Body of pancreas (tissue), 4 donors: ENCODE results near the gene JADE1. TPM values are rescaled to one million over a fixed set of nuclear protein-coding genes. Genes with fewer than 3 reads are reported as not detected.
A peak's percentile ranks its signal among the peaks of the same experiment; 100 is the strongest.

Source experiments
- ATAC-seq: fragments of 150-250 bp; one replicate; pipeline ENCODE4 v1.9.1; 2016
- DNase-seq, 4 donors: peaks; one replicate each; pipeline ENCODE4 v3.0.0-alpha.2; 2019
- H3K27ac ChIP-seq, 4 donors: fragments of 200-600 bp; sonication (generic); 1 replicate in 3 of 4; 2 replicates in 1 of 4; pipeline versions ENCODE4 v1.5.1 to v1.6.1; 2016 to 2019; ENCODE audit warnings: mild to moderate bottlenecking in 1 of 4, mixed read lengths in 1 of 4, moderate library complexity in 1 of 4
- H3K27me3 ChIP-seq, 2 donors: fragments of 200-600 bp; sonication (generic); one replicate each; pipeline ENCODE4 v1.6.0; 2016; ENCODE audit warnings: mild to moderate bottlenecking in 1 of 2
- H3K36me3 ChIP-seq, 2 donors: fragments of 200-600 bp; sonication (generic); replicated peaks in 1 of 2; 2 replicates each; pipeline ENCODE4 v1.5.1; 2016; ENCODE audit warnings: low read depth in 2 of 2; ENCODE audit not compliant: insufficient read depth in 1 of 2
- H3K4me1 ChIP-seq: fragments of 200-600 bp; sonication (generic); one replicate; pipeline ENCODE4 v1.6.0; 2016
- H3K4me3 ChIP-seq, 2 donors: fragments of 200-600 bp; sonication (generic); 1 replicate in 1 of 2; 2 replicates in 1 of 2; pipeline ENCODE4 v1.5.1; 2016 to 2019
- H3K9me3 ChIP-seq, 3 donors: fragments of 200-600 bp; sonication (generic); 1 replicate in 2 of 3; 2 replicates in 1 of 3; pipeline ENCODE4 v1.5.1; 2016
- POLR2A ChIP-seq, 3 donors: fragments of 450-650 bp; IDR thresholded peaks; one replicate each; pipeline ENCODE4 v1.6.1; 2016; ENCODE audit warnings: antibody characterized with exemption in 3 of 3, mild to moderate bottlenecking in 2 of 3
- WGBS, 2 donors: methylation state at CpG; one replicate each; pipeline ENCODE4 v1.1.5; 2017; 5-methylcytosine and 5-hydroxymethylcytosine counted together
- intact Hi-C: fragments of 100-400 bp; cut with DNase I; formaldehyde crosslinking; loops from one replicate; pipeline ENCODE4 v1.15.1; 2023
- total RNA-seq, 2 donors: library from RNA; depleted of rRNA; stranded (reverse); fragments of >200 nt; gene quantifications; one replicate each; pipeline ENCODE4 v1.1.0, GENCODE V29; 2016
- TF ChIP-seq, protein P1 (sequence below), 7 experiments: fragments of 450-650 bp in 4 of 7; fragments of 200-600 bp in 3 of 7; sonication (generic) in 3 of 7; IDR thresholded peaks; one replicate each; pipeline ENCODE4 v1.5.1; 2016 to 2019; ENCODE audit warnings: antibody characterized with exemption in 7 of 7

JADE1 gene
- total RNA-seq, 2 donors from 2014 or later: 44.4 to 50.4 TPM

DNA sequence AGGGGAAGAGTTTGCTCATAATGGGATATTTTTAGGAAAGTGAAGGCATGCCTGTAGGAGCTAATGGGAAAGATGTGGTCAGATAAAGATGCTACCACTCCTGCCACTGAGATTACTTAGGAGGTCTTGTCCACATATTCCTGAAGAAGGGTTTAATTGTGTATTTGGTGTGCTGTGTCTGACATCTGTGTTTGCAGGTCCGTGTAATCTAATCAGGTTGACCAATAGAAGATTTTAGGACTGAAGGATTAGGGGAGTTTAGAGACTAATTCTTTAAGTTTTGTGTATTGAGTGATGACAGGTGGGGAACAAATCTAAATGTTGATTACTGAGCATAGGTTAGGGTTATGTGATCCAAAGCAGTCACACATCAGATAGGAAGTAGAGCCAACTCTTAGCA is 57.2 kb downstream of the JADE1 start:
- no peak for ATAC-seq
- no peaks in the 10 kb centered on the region for H3K27me3 ChIP-seq
- H3K4me1 ChIP-seq: peaks cover 8% of the 10 kb centered on the region
- DNase-seq: no peak
- TF ChIP-seq, protein P1, sequence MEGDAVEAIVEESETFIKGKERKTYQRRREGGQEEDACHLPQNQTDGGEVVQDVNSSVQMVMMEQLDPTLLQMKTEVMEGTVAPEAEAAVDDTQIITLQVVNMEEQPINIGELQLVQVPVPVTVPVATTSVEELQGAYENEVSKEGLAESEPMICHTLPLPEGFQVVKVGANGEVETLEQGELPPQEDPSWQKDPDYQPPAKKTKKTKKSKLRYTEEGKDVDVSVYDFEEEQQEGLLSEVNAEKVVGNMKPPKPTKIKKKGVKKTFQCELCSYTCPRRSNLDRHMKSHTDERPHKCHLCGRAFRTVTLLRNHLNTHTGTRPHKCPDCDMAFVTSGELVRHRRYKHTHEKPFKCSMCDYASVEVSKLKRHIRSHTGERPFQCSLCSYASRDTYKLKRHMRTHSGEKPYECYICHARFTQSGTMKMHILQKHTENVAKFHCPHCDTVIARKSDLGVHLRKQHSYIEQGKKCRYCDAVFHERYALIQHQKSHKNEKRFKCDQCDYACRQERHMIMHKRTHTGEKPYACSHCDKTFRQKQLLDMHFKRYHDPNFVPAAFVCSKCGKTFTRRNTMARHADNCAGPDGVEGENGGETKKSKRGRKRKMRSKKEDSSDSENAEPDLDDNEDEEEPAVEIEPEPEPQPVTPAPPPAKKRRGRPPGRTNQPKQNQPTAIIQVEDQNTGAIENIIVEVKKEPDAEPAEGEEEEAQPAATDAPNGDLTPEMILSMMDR (IDR thresholded peaks at IDR 0.05): no peak
- peaks cover 6 to 35% of the 10 kb centered on the region in 2 donors for H3K36me3 ChIP-seq
- H3K9me3 ChIP-seq: no peaks in the 10 kb centered on the region
- H3K27ac ChIP-seq: peak overlapping the region in 1 of 4 donors; percentile 7
- no peak overlapping the region for H3K4me3 ChIP-seq
- 42 to 50% methylated on average over 1 of the region's 1 CpG for WGBS, 2 donors
- intact Hi-C loops: loop anchor here (5.0 kb wide), 1 partner anchor 304 kb away; no protein-coding TSS in a partner anchor

DNA sequence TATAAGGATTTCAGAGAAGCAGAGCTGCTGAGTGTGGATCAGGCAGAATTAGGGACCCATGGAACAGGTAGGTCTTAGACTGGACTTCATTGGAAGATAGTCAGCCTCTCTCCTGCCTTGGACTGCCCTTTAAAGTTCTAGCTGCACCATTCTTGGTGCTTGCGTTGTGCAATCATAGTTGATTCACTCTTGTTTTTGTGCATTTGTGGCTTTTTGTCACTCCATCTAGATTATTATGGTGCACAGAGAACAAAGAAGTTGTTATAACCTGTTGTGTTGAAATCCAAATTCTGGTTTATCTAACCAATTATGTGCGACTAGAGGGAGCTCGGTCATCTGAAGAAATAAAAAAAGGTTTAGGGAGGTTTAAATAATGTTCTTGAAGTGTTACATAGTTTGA is 59.3 kb downstream of the JADE1 start:
- no peak for DNase-seq
- no peak overlapping the region for H3K27ac ChIP-seq
- H3K36me3 ChIP-seq: peaks cover 12 to 34% of the 10 kb centered on the region in 2 donors
- H3K27me3 ChIP-seq: no peaks in the 10 kb centered on the region
- ATAC-seq: no peak
- H3K9me3 ChIP-seq: no peaks in the 10 kb centered on the region
- no peaks in the 10 kb centered on the region for H3K4me1 ChIP-seq
- 83 to 87% methylated on average over 3 of the region's 3 CpGs for WGBS, 2 donors
- intact Hi-C loops: loop anchor here (5.0 kb wide), 1 partner anchor 306 kb away; no protein-coding TSS in a partner anchor
- no peak overlapping the region for H3K4me3 ChIP-seq
- TF ChIP-seq, protein P1 (IDR thresholded peaks at IDR 0.05): no peak
- TF ChIP-seq POLR2A (IDR thresholded peaks at IDR 0.05): no peak

DNA sequence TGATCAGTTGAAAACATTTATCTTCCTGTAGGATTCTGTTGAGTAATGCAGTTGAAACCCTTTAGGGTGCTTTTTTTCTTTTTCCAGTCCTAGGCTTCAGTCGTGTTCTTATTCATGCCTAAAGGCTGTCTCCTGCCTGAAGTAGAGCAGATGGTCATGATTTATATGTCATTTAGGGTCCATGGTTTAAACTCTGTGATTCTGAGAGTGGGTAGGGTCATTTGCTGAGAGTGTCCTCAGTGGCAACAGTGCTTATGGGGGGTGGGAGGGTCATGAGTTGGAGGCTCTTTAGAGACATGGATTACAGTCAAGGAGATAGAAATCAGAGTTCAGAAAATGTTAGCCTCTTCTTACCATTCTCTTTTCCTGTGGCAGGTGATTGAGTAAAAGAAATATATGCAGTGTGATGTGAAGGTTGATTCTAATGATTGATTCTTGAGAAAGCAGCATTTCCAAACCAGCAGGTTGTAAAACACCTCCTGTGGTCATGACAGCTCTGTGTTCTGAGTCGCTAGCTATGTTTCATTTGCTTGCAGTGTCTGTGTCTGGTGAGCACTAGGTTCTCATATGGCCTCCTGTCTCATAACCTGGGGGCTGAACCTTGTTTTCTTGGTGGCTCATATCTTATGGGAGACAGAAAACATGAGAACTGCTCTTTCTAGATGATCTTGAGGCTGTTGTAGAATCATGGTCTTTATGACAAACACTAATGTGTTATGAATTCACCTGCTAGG is 60.4 kb downstream of the JADE1 start:
- intact Hi-C loops: loop anchor here (5.0 to 10.0 kb wide), 2 partner anchors 45 to 308 kb away; no protein-coding TSS in a partner anchor
- TF ChIP-seq, protein P1 (IDR thresholded peaks at IDR 0.05): no peak
- TF ChIP-seq POLR2A (IDR thresholded peaks at IDR 0.05): no peak
- Histone ChIP-seq H3K4me3 (no peak overlapping the region), H3K27me3 (no peaks in the 10 kb centered on the region), H3K9me3 (no peaks in the 10 kb centered on the region), H3K36me3 (peaks cover 12 to 31% of the 10 kb centered on the region in 2 donors), H3K27ac (no peak overlapping the region), H3K4me1 (no peaks in the 10 kb centered on the region)
- DNase-seq (no peak), ATAC-seq (no peak)
- 87 to 96% methylated on average over 2 of the region's 2 CpGs for WGBS, 2 donors

DNA sequence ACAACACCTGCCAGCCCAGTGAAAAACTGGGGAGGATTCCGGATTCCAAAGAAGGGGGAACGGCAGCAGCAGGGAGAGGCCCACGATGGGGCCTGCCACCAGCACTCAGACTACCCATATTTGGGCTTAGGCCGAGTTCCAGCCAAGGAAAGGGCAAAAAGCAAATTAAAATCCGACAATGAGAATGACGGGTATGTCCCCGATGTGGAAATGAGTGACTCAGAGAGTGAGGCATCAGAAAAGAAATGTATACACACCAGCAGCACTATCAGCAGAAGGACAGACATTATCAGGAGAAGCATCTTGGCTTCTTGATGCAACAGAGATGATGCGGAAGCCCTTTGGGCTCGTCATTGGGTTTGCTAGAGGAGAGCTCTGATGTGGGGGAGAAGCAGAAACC is 62.4 kb downstream of the JADE1 start:
- WGBS, 2 donors: 92 to 95% methylated on average over 9 of the region's 9 CpGs
- intact Hi-C loops: loop anchor here (10.0 kb wide), 1 partner anchor 47 kb away; no protein-coding TSS in a partner anchor
- H3K27me3 ChIP-seq: no peaks in the 10 kb centered on the region
- no peak overlapping the region for H3K4me3 ChIP-seq
- ATAC-seq: no peak
- H3K4me1 ChIP-seq: no peaks in the 10 kb centered on the region
- H3K9me3 ChIP-seq: no peaks in the 10 kb centered on the region
- H3K27ac ChIP-seq: no peak overlapping the region
- TF ChIP-seq, protein P1 (IDR thresholded peaks at IDR 0.05): no peak
- TF ChIP-seq POLR2A (IDR thresholded peaks at IDR 0.05): no peak
- no peak for DNase-seq
- peaks cover 12 to 31% of the 10 kb centered on the region in 2 donors for H3K36me3 ChIP-seq
